Caco-2 (cell line): ENCODE data around the gene PSTK. TPM values are rescaled to one million over a fixed set of nuclear protein-coding genes. Genes with fewer than 3 reads are reported as not detected.
A peak's percentile ranks its signal among the peaks of the same experiment; 100 is the strongest.

ENCODE experiments used
- BruUV-seq: library from RNA; stranded (reverse); fragments of 400-500 nt; replicated peaks from 2 replicates; lab custom pipeline; 2021; lab: Mats Ljungman, UMichigan
- CTCF ChIA-PET: fragments of 300-600 bp; sonication (Branson Sonifier 250); formaldehyde crosslinking; loops from one replicate; lab custom pipeline; 2022; ENCODE audit warnings: antibody characterized with exemption; lab: Charles Lee
- POLR2A ChIA-PET: fragments of 300-600 bp; sonication (Branson Sonifier 250); formaldehyde crosslinking; loops from one replicate; lab custom pipeline; 2022; ENCODE audit warnings: antibody characterized with exemption; lab: Charles Lee
- DNase-seq, 2 experiments: peaks; one replicate each; pipeline versions ENCODE4 v3.0.0 to v3.0.0-alpha.2; 2020 to 2022
- H3K27me3 ChIP-seq: replicated peaks from 2 replicates; pipeline ENCODE4 v1.6.0; 2011; ENCODE audit warnings: low read length; ENCODE audit not compliant: control insufficient read depth, insufficient read depth
- H3K36me3 ChIP-seq: 2 replicates; pipeline ENCODE4 v1.5.1; 2011; ENCODE audit warnings: low read length; ENCODE audit not compliant: control insufficient read depth, insufficient read depth
- H3K4me1 ChIP-seq: fragments of 250-450 bp; sonication (Bioruptor Pico); 2 replicates; pipeline ENCODE4 v1.5.1; 2020; ENCODE audit warnings: mild to moderate bottlenecking
- H3K4me3 ChIP-seq: 2 replicates; pipeline ENCODE4 v1.5.1; 2011; ENCODE audit warnings: low read depth, mild to moderate bottlenecking, control low read depth, low read length
- H3K9me3 ChIP-seq: fragments of 250-450 bp; sonication (Bioruptor Pico); 2 replicates; pipeline ENCODE4 v1.5.1; 2020; ENCODE audit warnings: mild to moderate bottlenecking, moderate library complexity
- H3K27ac Mint-ChIP-seq: one replicate; pipeline ENCODE4 v1.8.0; 2022; ENCODE audit warnings: mixed read lengths; ENCODE audit not compliant: unreplicated experiment
- H3K27me3 Mint-ChIP-seq: one replicate; pipeline ENCODE4 v1.8.0; 2022; ENCODE audit warnings: mixed read lengths; ENCODE audit not compliant: insufficient read depth, unreplicated experiment
- H3K36me3 Mint-ChIP-seq: one replicate; pipeline ENCODE4 v1.8.0; 2022; ENCODE audit warnings: mild to moderate bottlenecking, mixed read lengths; ENCODE audit not compliant: insufficient read depth, unreplicated experiment
- H3K4me1 Mint-ChIP-seq: one replicate; pipeline ENCODE4 v1.8.0; 2022; ENCODE audit warnings: low read depth, mixed read lengths; ENCODE audit not compliant: unreplicated experiment
- H3K4me3 Mint-ChIP-seq: one replicate; pipeline ENCODE4 v1.8.0; 2022; ENCODE audit warnings: mild to moderate bottlenecking, moderate library complexity, mixed read lengths; ENCODE audit not compliant: unreplicated experiment
- H3K9me3 Mint-ChIP-seq: one replicate; pipeline ENCODE4 v1.8.0; 2022; ENCODE audit warnings: mixed read lengths; ENCODE audit not compliant: unreplicated experiment
- intact Hi-C: fragments of 100-400 bp; cut with micrococcal nuclease; formaldehyde crosslinking; loops from one replicate; pipeline ENCODE4 v1.10.0; 2022; ENCODE audit not compliant: unreplicated experiment
- total RNA-seq: library from RNA; stranded (reverse); gene quantifications from 2 replicates; pipeline ENCODE4 v1.2.3, GENCODE V29; 2022
- TF ChIP-seq, protein P1 (sequence below), 2 experiments: fragments of 200-600 bp in 1 of 2; IDR thresholded peaks; 1 replicate in 1 of 2; 2 replicates in 1 of 2; pipeline versions ENCODE4 v1.5.1 to v1.8.0; 2011 to 2022; ENCODE audit warnings: antibody characterized with exemption in 1 of 2, control low read depth in 1 of 2, inconsistent platforms in 1 of 2, low read depth in 1 of 2, low read length in 1 of 2, mild to moderate bottlenecking in 1 of 2, moderate library complexity in 1 of 2; ENCODE audit not compliant: insufficient read depth in 1 of 2, severe bottlenecking in 1 of 2, unreplicated experiment in 1 of 2

PSTK gene
- total RNA-seq, 1 experiment from 2014 or later: 8.2 TPM

DNA sequence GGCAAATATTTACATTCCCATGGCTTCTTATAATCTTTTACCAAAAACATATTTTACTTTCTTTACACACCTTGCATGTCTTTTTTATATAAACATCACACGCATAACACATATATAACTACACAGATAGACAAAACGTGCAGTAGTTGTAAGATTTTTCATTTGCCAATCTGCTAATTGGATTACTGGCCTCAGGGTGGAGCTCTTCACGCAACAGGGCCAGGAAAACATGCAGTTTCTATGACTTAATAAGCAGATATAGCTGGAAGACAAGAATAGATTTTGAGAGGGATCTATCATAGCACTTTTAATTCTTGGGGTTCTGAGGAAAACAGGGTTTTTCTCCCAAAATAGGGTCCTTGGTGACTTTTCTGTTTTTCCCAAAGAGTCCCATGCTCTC, 41.3 kb downstream of the PSTK start:
- no peak for DNase-seq
- TF ChIP-seq, protein P1, sequence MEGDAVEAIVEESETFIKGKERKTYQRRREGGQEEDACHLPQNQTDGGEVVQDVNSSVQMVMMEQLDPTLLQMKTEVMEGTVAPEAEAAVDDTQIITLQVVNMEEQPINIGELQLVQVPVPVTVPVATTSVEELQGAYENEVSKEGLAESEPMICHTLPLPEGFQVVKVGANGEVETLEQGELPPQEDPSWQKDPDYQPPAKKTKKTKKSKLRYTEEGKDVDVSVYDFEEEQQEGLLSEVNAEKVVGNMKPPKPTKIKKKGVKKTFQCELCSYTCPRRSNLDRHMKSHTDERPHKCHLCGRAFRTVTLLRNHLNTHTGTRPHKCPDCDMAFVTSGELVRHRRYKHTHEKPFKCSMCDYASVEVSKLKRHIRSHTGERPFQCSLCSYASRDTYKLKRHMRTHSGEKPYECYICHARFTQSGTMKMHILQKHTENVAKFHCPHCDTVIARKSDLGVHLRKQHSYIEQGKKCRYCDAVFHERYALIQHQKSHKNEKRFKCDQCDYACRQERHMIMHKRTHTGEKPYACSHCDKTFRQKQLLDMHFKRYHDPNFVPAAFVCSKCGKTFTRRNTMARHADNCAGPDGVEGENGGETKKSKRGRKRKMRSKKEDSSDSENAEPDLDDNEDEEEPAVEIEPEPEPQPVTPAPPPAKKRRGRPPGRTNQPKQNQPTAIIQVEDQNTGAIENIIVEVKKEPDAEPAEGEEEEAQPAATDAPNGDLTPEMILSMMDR (IDR thresholded peaks at IDR 0.05; ENCODE audit: insufficient read depth in 1 of 2, low read depth in 1 of 2, low read length in 1 of 2, severe bottlenecking in 1 of 2, unreplicated experiment in 1 of 2): peak; percentile 43 to 44
- intact Hi-C loops: loop anchor here (1.0 kb wide), 1 partner anchor 13 kb away; the partner anchor contains the start of gene IKZF5
- Mint-ChIP-seq H3K4me3 (no peak overlapping the region), H3K36me3 (no peaks in the 10 kb centered on the region), H3K9me3 (no peaks in the 10 kb centered on the region), H3K4me1 (peaks cover 7% of the 10 kb centered on the region), H3K27me3 (no peaks in the 10 kb centered on the region), H3K27ac (no peak overlapping the region)
- H3K4me3 ChIP-seq: no peak overlapping the region
- no peaks in the 10 kb centered on the region for H3K27me3 ChIP-seq
- H3K9me3 ChIP-seq: no peaks in the 10 kb centered on the region
- BruUV-seq: no TSS peak
- no peaks in the 10 kb centered on the region for H3K36me3 ChIP-seq
- H3K4me1 ChIP-seq: no peaks in the 10 kb centered on the region
- CTCF ChIA-PET: interaction anchor here (0.5 to 1.3 kb wide), 4 partner anchors 12 to 906 kb away, joined by 3 to 8 read pairs (median 4); no protein-coding TSS in a partner anchor
- POLR2A ChIA-PET: no interaction called here

DNA sequence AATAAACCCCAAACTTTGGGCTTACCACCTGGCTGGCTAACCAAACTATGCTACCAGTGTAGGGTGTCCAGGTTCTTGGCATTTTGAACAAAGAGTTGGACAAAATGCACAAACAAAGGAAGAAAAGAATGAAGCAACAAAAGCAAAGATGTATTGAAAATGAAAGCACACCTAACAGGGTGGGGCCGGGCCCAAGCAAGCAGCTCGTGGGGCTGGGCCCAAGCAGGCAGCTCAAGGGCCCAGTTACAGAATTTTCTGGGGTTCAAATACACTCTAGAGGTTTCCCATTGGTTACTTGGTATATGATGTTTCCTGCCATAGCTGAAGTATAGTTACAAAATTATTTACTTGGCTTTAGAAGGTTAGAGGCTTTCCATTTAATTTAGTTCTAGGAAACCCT, 44.3 kb downstream of the PSTK start:
- no peaks in the 10 kb centered on the region for H3K36me3 ChIP-seq
- CTCF ChIA-PET: no interaction called here
- intact Hi-C loops: no loop called here
- no peak overlapping the region for H3K4me3 ChIP-seq
- Mint-ChIP-seq H3K4me3 (no peak overlapping the region), H3K4me1 (peaks cover 7% of the 10 kb centered on the region), H3K36me3 (no peaks in the 10 kb centered on the region), H3K27ac (no peak overlapping the region), H3K27me3 (no peaks in the 10 kb centered on the region), H3K9me3 (no peaks in the 10 kb centered on the region)
- TF ChIP-seq, protein P1 (IDR thresholded peaks at IDR 0.05; ENCODE audit: insufficient read depth in 1 of 2, low read depth in 1 of 2, low read length in 1 of 2, severe bottlenecking in 1 of 2, unreplicated experiment in 1 of 2): no peak
- no peak for DNase-seq
- BruUV-seq: no TSS peak
- no peaks in the 10 kb centered on the region for H3K27me3 ChIP-seq
- POLR2A ChIA-PET: no interaction called here
- H3K9me3 ChIP-seq: no peaks in the 10 kb centered on the region
- H3K4me1 ChIP-seq: no peaks in the 10 kb centered on the region

DNA sequence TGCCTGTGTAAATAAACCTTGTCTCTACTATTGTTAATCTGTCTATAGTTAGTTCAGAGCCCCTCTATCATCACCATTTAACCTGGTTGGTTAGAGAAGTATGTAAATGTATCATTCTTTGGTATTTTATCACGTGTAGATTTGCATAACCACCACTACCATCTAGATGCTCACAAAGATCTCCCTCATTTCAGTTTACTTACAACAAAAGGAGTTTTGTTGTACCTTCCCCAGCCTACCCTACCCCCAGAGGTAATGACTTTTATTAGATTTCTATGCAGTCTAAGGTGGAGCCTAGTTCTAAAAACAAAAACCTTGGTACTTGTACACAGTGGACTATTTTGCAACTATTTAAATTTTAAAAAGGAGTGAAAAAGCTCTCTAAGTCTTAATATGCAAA, 46.1 kb downstream of the PSTK start:
- Mint-ChIP-seq H3K36me3 (no peaks in the 10 kb centered on the region), H3K4me3 (no peak overlapping the region), H3K9me3 (no peaks in the 10 kb centered on the region), H3K27me3 (no peaks in the 10 kb centered on the region), H3K4me1 (peaks cover 5% of the 10 kb centered on the region), H3K27ac (no peak overlapping the region)
- no TSS peak for BruUV-seq
- H3K27me3 ChIP-seq: no peaks in the 10 kb centered on the region
- CTCF ChIA-PET: no interaction called here
- H3K4me3 ChIP-seq: no peak overlapping the region
- POLR2A ChIA-PET: no interaction called here
- H3K4me1 ChIP-seq: no peaks in the 10 kb centered on the region
- no peaks in the 10 kb centered on the region for H3K9me3 ChIP-seq
- intact Hi-C loops: no loop called here
- no peaks in the 10 kb centered on the region for H3K36me3 ChIP-seq
- TF ChIP-seq, protein P1 (IDR thresholded peaks at IDR 0.05; ENCODE audit: insufficient read depth in 1 of 2, low read depth in 1 of 2, low read length in 1 of 2, severe bottlenecking in 1 of 2, unreplicated experiment in 1 of 2): no peak
- no peak for DNase-seq
